Small intestine (tissue), 7 donors: Measurements from ENCODE around the gene TM4SF1. TPM values are rescaled to one million over a fixed set of nuclear protein-coding genes. Genes with fewer than 3 reads are reported as not detected.

ENCODE experiments used
- DNase-seq, 2 donors: peaks; one replicate each; pipeline versions ENCODE4 v3.0.0 to v3.0.0-alpha.2; 2013
- FAIRE-seq: peaks from 2 replicates; lab custom pipeline; 2012; peaks lifted over from hg19 to GRCh38; lab: Jason Lieb, UNC
- H3K27ac ChIP-seq, 3 donors: one replicate each; pipeline ENCODE4 v1.5.1; 2013; ENCODE audit warnings: low read length in 2 of 3, mild to moderate bottlenecking in 2 of 3, control low read depth in 1 of 3, inconsistent platforms in 1 of 3, low read depth in 1 of 3, moderate library complexity in 1 of 3
- H3K27me3 ChIP-seq, 3 donors: one replicate each; pipeline ENCODE4 v1.6.1; 2013; ENCODE audit warnings: low read length in 3 of 3, inconsistent platforms in 1 of 3; ENCODE audit not compliant: control insufficient read depth in 3 of 3, insufficient read depth in 3 of 3
- H3K36me3 ChIP-seq, 3 donors: one replicate each; pipeline ENCODE4 v1.6.1; 2013; ENCODE audit warnings: low read length in 3 of 3, inconsistent platforms in 1 of 3, low read depth in 1 of 3, mild to moderate bottlenecking in 1 of 3, moderate library complexity in 1 of 3; ENCODE audit not compliant: control insufficient read depth in 3 of 3, insufficient read depth in 2 of 3
- H3K4me1 ChIP-seq, 3 donors: one replicate each; pipeline ENCODE4 v1.6.1; 2013; ENCODE audit warnings: low read length in 2 of 3, inconsistent platforms in 1 of 3, low read depth in 1 of 3, mild to moderate bottlenecking in 1 of 3, moderate library complexity in 1 of 3; ENCODE audit not compliant: control insufficient read depth in 3 of 3, insufficient read depth in 2 of 3
- H3K4me3 ChIP-seq, 3 donors: one replicate each; pipeline ENCODE4 v1.5.1; 2013; ENCODE audit warnings: low read length in 3 of 3, control low read depth in 1 of 3, inconsistent platforms in 1 of 3, low read depth in 1 of 3, mild to moderate bottlenecking in 1 of 3, moderate library complexity in 1 of 3
- H3K9me3 ChIP-seq, 2 donors: one replicate each; pipeline ENCODE4 v1.6.1; 2013; ENCODE audit warnings: low read depth in 1 of 2, low read length in 1 of 2; ENCODE audit not compliant: control insufficient read depth in 2 of 2, insufficient read depth in 1 of 2
- WGBS, 3 donors: extraction: QIAGEN DNeasy Blood & Tissue Kit; methylation state at CpG; one replicate each; pipeline ENCODE4 v1.1.7; 2013; 5-methylcytosine and 5-hydroxymethylcytosine counted together
- polyA plus RNA-seq, 4 donors: library from polyadenylated mRNA; stranded (reverse) in 3 of 4; unstranded in 1 of 4; fragments of 200-250 nt in 3 of 4; fragments of 120-200 nt in 1 of 4; gene quantifications; one replicate each; pipeline versions ENCODE4 v1.2.1 to v1.2.3, GENCODE V29; 2013
- donor health status: healthy with polysubstance abuse.
- donor health status: control.
- donor health status: control.
- donor health status: Bipolar disorder and iron deficiency.
- donor health status: healthy.

Gene TM4SF1
- polyA plus RNA-seq, 4 donors: 3.1 to 88.4 (median 16.0) TPM

DNA sequence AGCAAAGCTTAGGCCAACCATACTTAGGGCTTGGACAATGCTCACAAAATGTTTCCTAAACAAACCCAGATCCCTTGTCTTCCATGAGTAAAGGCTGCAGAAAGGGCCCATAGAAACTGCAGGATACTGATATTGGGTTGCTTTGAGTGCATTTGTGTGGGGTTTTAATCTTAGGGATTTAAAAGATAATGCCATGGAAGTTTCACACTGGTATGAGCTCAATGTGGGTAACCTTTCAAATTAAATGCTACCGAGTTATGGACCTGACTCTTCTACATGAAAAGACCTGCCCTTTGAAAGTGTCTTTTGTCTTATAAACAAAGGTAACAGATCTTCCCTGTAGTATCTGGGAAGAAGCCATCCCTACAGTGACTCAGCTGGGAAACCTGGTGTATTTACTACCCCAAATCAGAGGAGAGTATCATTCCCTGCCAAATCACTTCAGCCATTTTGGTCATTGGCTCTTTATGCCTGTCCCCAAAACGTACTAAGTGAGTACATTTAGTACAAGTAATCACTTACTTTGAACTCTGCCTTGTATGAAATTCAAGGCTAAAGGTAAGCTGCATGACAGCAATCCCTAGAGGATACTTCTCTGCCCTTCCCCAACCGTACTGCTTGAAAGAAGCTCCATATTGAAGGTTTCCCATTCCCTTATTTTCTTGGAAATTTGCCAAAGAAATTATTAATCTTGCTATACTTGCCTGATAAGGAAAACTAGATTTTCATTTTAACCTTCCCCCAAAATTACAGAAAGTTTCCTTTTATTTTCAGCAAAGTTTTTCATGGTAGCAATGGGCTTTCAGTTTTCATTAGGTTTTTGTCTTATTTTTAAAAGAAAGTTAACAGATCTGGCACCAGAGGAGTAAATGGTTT lies 7.2 kb downstream of the TM4SF1 start:
- 30 to 43% (median 36%) methylated on average over 3 of the region's 3 CpGs for WGBS, 3 donors
- no peak overlapping the region for H3K4me3 ChIP-seq
- H3K27ac ChIP-seq: peak overlapping the region in 2 of 3 donors; percentile 68 to 84
- no peaks in the 10 kb centered on the region for H3K27me3 ChIP-seq
- peaks cover 0 to 54% (median 10%) of the 10 kb centered on the region in 3 donors for H3K4me1 ChIP-seq
- DNase-seq: peak in 1 of 2 donors; percentile 52
- no peaks in the 10 kb centered on the region for H3K9me3 ChIP-seq
- FAIRE-seq: no peak
- peaks cover 0 to under 1% (median 0%) of the 10 kb centered on the region in 3 donors for H3K36me3 ChIP-seq

DNA sequence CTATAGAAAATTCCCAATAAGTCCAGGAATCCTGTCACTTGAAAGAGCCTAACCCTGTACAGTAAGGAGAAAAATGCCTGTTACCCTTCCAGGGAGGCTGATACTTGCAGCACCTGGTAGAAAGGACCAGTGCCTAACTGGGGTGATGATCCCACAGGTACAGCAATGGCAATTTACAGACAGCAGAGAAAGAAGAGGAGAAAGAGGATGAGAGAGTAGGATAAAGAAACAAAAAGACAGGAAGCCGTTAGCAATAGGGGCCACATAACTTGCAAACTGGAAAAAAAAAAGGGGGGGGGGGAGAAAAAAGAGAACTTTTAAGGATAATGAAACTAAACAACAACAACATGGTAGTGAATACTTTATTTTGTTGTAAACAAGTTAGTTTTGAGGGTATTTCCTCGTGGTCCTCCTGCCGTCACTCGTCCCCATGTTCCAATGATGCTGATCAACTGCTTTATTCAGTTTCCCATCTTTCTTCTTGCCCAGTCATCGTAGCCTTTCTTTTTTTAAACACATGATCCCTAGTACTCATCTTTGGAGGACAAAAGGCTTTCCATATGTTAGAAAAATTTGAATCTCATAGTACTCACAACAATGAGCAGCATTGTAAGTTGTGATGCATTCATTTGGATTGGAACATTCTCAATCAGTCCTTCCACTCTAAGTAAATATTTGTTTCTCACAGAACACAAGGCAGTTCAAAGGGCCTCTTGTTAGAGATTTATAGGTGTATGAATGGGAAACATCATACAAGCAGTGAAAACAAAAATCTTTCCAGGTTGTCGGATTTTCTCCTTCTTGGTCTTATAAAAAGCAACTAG lies 8.6 kb downstream of the TM4SF1 start:
- DNase-seq (no peak), FAIRE-seq (no peak)
- Histone ChIP-seq H3K36me3 (no peaks in the 10 kb centered on the region), H3K9me3 (no peaks in the 10 kb centered on the region), H3K4me3 (no peak overlapping the region), H3K4me1 (peaks cover 0 to 57% (median 10%) of the 10 kb centered on the region in 3 donors), H3K27ac (peak overlapping the region in 1 of 3 donors; percentile 45), H3K27me3 (no peaks in the 10 kb centered on the region)
- 47 to 61% (median 60%) methylated on average over 6 of the region's 6 CpGs for WGBS, 3 donors

DNA sequence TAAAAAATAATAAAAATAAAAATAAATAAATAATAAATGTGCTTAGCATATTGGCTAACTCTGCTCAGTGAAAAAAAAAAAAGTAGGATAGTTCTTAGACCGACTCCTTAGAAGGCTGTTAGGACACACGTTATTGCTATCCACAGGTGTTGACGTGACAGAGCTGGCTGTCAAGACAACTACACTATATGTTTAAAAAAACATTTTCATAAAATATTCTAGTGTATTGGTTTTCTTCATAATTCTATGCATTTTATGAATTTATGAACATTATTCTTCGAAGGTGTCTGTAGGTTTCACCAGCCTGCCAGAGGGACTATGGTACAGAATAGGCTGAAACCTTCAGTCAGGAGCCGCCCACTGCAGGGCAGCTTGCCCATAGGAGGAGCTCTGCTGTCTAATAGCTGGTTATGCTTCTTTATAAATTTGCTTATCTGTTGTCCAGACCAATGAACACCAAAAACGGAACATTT lies 9.2 kb downstream of the TM4SF1 start:
- FAIRE-seq: no peak
- Histone ChIP-seq H3K27ac (peak overlapping the region in 1 of 3 donors; percentile 45), H3K4me3 (no peak overlapping the region), H3K9me3 (no peaks in the 10 kb centered on the region), H3K27me3 (no peaks in the 10 kb centered on the region), H3K36me3 (no peaks in the 10 kb centered on the region), H3K4me1 (peaks cover 0 to 53% (median 7%) of the 10 kb centered on the region in 3 donors)
- 54 to 77% (median 65%) methylated on average over 6 of the region's 6 CpGs for WGBS, 3 donors
- no peak for DNase-seq

DNA sequence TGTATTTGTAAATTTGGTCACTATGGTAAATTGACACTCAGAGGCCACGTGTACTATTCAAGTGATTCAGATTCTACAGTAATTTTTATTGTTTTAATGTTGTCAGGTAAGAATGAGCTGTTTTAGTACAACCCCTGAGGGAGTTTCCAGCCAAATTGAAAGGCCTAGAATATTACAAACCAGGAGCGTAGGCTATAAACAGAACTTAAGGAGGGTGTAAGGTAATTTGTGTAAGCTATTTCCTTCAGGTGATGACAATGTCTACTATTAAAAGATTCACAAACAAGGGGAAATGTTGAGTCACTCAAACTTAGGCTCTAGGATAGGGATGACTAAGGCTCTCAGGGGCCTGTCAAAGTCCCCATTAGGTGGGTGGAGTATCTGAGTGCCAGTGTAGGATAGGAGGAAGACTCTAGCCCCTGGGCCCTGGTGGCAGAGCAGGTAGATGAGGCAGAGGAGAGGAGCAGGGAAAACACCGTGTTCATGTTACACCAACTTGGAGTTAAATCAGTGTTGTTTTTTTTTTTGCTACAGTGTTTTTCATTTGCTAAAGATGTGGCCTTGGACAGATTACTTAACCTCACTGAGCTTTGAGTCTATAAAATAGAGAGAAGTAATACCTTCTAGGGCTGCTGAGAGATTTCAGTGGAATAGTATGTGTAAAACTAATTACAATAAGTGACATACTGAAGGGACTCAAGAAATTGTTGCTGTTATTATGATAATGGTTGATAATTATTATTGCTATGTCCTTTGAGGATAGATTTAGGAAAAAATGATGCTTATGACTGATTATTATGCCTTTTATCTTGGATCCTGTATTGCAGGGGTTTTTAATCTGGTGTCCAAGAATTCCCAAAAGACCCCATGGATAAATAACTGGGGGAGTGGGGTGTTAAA lies 10.3 kb downstream of the TM4SF1 start:
- DNase-seq (peak; percentile 62 to 83), FAIRE-seq (no peak)
- Histone ChIP-seq H3K27me3 (no peaks in the 10 kb centered on the region), H3K4me1 (peaks cover 0 to 46% (median 7%) of the 10 kb centered on the region in 3 donors), H3K4me3 (no peak overlapping the region), H3K9me3 (no peaks in the 10 kb centered on the region), H3K27ac (peak overlapping the region in 2 of 3 donors; percentile 22 to 24), H3K36me3 (no peaks in the 10 kb centered on the region)
- WGBS, 3 donors: 27 to 58% (median 53%) methylated on average over 3 of the region's 3 CpGs

DNA sequence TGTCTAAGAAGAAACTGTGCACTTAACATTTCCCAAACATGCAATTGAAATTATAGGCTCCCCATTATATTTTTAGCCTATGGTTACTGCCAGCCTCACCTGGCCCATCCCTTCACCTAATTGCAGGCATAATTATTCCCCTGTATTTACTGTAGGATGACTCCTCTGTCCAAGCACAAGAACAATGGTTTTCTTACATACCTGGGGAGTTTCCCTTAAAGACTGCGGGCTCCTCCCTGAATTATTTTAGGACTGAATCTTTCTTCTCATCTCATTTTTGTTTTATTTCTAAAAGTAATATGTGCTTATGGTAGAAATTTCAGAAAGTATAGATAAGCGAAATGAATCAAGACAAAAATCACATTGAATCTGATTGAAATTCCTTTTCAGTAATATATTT lies 11.4 kb downstream of the TM4SF1 start:
- Histone ChIP-seq H3K27me3 (no peaks in the 10 kb centered on the region), H3K9me3 (no peaks in the 10 kb centered on the region), H3K4me3 (no peak overlapping the region), H3K4me1 (peaks cover 0 to 37% (median 7%) of the 10 kb centered on the region in 3 donors), H3K27ac (no peak overlapping the region), H3K36me3 (no peaks in the 10 kb centered on the region)
- DNase-seq (no peak), FAIRE-seq (no peak)
- 86 to 89% (median 88%) methylated on average over 2 of the region's 2 CpGs for WGBS, 3 donors

DNA sequence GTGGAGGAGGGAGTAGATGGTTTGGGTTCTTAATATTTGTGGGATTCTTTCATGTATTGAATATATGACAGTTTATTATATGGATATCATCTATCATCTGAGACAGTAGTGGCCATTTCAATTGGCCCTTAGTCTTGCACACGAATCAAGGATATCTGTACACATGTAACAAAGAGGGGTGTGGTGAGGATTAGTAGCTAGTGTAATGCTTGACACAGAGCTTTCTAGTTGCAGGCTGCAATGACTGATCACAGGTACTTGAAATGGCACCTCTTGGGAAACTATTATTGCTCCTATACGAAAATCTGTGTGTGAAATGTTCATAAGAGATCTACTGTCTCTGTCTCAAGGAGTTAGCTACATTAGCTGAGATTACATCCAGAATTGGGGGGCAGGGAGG lies 12.8 kb downstream of the TM4SF1 start:
- H3K27ac ChIP-seq: no peak overlapping the region
- no peaks in the 10 kb centered on the region for H3K36me3 ChIP-seq
- H3K9me3 ChIP-seq: no peaks in the 10 kb centered on the region
- FAIRE-seq (no peak), DNase-seq (no peak)
- no peaks in the 10 kb centered on the region for H3K27me3 ChIP-seq
- WGBS, 3 donors: 50 to 78% (median 58%) methylated on average over 2 of the region's 2 CpGs
- H3K4me1 ChIP-seq: peaks cover 0 to 26% (median 0%) of the 10 kb centered on the region in 3 donors
- H3K4me3 ChIP-seq: no peak overlapping the region

DNA sequence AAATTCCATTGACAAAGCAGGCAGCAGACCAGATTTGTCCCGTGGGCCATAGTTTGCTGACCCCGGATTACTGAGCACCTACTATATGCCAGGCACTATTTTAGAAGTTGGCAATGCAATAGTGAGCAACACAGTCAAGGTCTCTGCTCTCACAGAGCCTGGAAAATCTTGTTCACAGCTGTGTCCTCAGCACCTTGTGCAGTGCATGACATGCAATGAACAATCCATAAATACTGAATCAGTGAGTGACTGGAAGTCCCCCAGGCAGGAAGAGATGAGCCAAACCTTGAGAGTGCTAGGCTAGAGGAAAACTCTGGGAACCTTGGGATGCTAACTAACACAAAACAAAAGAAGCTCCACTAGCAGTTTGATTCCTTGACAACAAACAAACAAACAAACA lies 14.4 kb downstream of the TM4SF1 start:
- DNase-seq: no peak
- Histone ChIP-seq H3K9me3 (no peaks in the 10 kb centered on the region), H3K36me3 (no peaks in the 10 kb centered on the region), H3K4me3 (no peak overlapping the region), H3K4me1 (peaks cover 0 to 14% (median 0%) of the 10 kb centered on the region in 3 donors), H3K27ac (no peak overlapping the region), H3K27me3 (no peaks in the 10 kb centered on the region)
- WGBS, 3 donors: 68 to 90% (median 80%) methylated on average over 2 of the region's 2 CpGs
- no peak for FAIRE-seq
